ENCODE measurements around the gene BRPF3.

DNA sequence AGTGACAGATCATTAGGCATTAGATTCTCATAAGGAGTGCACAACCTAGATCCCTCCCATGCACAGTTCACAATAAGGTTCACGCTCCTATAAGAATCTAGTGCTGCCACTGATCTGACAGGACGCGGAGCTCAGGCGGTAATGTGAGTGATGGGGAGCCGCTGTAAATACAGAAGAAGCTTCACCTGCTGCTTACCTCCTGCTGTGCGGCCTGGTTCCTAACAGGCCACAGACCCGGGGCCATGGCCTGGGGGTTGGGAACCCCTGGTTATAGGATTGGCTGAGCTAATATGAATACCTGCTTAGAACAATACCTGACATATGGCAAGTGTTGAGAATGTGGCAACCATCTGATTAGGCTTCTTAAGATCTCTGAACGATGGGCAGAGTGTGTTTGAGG is 75.7 kb downstream of the BRPF3 start:
- TF ChIP-seq NFYB (IDR thresholded peaks at IDR 0.05; ENCODE audit: insufficient read depth, low read depth, low read length) (no peak), JUND (IDR thresholded peaks at IDR 0.05; ENCODE audit: low read depth, low read length) (no peak), NFIC (IDR thresholded peaks at IDR 0.05; ENCODE audit: low read depth, low read length) (no peak), ETV6 (conservative IDR thresholded peaks at IDR 0.05 in 1 of 2, IDR thresholded peaks at IDR 0.05 in 1 of 2; ENCODE audit: borderline replicate concordance in 1 of 2, low read depth in 1 of 2) (no peak), HDAC2 (IDR thresholded peaks at IDR 0.05) (no peak), NRF1 (conservative IDR thresholded peaks at IDR 0.05; ENCODE audit: low read depth, low read length) (no peak), EZH2 (IDR thresholded peaks at IDR 0.05; ENCODE audit: borderline replicate concordance, control insufficient read depth, low read depth, low read length) (no peak), IRF4 (IDR thresholded peaks at IDR 0.05; ENCODE audit: low read depth, low read length) (no peak), NR2F1 (conservative IDR thresholded peaks at IDR 0.05) (no peak)
- TF ChIP-seq, protein P1, sequence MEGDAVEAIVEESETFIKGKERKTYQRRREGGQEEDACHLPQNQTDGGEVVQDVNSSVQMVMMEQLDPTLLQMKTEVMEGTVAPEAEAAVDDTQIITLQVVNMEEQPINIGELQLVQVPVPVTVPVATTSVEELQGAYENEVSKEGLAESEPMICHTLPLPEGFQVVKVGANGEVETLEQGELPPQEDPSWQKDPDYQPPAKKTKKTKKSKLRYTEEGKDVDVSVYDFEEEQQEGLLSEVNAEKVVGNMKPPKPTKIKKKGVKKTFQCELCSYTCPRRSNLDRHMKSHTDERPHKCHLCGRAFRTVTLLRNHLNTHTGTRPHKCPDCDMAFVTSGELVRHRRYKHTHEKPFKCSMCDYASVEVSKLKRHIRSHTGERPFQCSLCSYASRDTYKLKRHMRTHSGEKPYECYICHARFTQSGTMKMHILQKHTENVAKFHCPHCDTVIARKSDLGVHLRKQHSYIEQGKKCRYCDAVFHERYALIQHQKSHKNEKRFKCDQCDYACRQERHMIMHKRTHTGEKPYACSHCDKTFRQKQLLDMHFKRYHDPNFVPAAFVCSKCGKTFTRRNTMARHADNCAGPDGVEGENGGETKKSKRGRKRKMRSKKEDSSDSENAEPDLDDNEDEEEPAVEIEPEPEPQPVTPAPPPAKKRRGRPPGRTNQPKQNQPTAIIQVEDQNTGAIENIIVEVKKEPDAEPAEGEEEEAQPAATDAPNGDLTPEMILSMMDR (IDR thresholded peaks at IDR 0.05 in 2 of 3, conservative IDR thresholded peaks at IDR 0.05 in 1 of 3; ENCODE audit: control insufficient read depth in 2 of 3, extremely low read depth in 1 of 3, insufficient read depth in 1 of 3, low read depth in 3 of 3, low read length in 3 of 3): no peak
- TF ChIP-seq, protein P2, sequence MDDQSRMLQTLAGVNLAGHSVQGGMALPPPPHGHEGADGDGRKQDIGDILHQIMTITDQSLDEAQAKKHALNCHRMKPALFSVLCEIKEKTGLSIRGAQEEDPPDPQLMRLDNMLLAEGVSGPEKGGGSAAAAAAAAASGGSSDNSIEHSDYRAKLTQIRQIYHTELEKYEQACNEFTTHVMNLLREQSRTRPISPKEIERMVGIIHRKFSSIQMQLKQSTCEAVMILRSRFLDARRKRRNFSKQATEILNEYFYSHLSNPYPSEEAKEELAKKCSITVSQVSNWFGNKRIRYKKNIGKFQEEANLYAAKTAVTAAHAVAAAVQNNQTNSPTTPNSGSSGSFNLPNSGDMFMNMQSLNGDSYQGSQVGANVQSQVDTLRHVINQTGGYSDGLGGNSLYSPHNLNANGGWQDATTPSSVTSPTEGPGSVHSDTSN (IDR thresholded peaks at IDR 0.05; ENCODE audit: insufficient replicate concordance, low read depth, low read length): no peak
- TF ChIP-seq, protein P3, sequence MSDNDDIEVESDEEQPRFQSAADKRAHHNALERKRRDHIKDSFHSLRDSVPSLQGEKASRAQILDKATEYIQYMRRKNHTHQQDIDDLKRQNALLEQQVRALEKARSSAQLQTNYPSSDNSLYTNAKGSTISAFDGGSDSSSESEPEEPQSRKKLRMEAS (IDR thresholded peaks at IDR 0.05; ENCODE audit: low read depth, low read length): no peak

Data from GM12878 (cell line).